ENCODE data around the gene GLOD5.

GRCh38 chrX:48806081-48806480 lies 44.5 kb downstream of the GLOD5 start:
- TF ChIP-seq POLR2A (IDR thresholded peaks at IDR 0.05; ENCODE audit: low read length) (no peak), NR3C1 (IDR thresholded peaks at IDR 0.05) (no peak), CTCF (IDR thresholded peaks at IDR 0.05) (peak; percentile 23; the same call in 1 of the 3 replicates), SREBF2 (IDR thresholded peaks at IDR 0.05) (no peak), CHD2 (IDR thresholded peaks at IDR 0.05; ENCODE audit: low read length, partially characterized antibody) (no peak), MAZ (IDR thresholded peaks at IDR 0.05; ENCODE audit: borderline replicate concordance, low read depth, low read length) (no peak)
- TF ChIP-seq, protein P1, sequence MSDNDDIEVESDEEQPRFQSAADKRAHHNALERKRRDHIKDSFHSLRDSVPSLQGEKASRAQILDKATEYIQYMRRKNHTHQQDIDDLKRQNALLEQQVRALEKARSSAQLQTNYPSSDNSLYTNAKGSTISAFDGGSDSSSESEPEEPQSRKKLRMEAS (IDR thresholded peaks at IDR 0.05), result no peak
